ENCODE measurements around the gene PFN2.
"Not testable (repeated sequence)": the region's sequence is repeated elsewhere in the genome, so short reads cannot be mapped to it uniquely, and the experiment has no call there.

Gene PFN2

DNA sequence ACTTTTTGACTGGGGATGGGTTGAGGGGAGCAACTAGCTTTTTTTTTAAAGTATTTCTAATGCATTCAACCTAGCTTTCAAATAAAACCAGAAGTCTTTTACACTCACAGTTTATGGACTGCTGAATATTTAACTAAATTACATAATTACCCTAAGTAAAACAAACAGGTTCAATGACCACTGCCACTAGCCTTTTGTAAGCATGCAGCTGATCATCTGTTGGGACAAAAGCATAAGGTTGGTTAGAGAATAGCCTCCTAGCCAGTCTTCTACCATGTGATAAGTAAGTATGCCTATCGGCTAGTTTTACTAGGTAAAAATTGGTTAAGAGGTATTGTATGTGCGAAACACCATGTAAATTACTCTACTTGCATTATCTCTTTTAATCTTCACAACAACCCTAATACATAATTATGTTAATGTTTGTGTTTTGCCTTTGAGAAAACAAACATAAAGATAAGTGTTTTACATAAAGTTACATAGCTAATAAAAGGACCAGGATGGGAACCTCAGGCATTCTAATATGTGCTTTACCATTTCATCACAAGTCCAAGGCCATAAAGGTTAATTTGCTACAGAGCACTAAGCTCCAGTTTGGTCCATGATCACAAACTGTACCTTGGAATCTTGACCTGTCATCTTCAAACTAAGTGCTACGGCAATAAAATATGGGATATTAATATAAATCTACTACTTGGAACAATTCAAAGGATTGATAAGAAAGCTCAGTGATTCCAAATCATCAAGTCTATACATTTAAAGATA, 13.2 kb downstream of the PFN2 start:
- no peaks in the 10 kb centered on the region for H3K9me3 Mint-ChIP-seq
- H3K27me3 Mint-ChIP-seq: no peaks in the 10 kb centered on the region
- DNase-seq: no peak
- no peak overlapping the region for H3K27ac Mint-ChIP-seq
- H3K4me1 Mint-ChIP-seq (ENCODE audit: low read depth): peaks cover 19% of the 10 kb centered on the region
- peaks cover 11% of the 10 kb centered on the region for H3K36me3 Mint-ChIP-seq (ENCODE audit: low read depth)
- no peak overlapping the region for H3K4me3 Mint-ChIP-seq

DNA sequence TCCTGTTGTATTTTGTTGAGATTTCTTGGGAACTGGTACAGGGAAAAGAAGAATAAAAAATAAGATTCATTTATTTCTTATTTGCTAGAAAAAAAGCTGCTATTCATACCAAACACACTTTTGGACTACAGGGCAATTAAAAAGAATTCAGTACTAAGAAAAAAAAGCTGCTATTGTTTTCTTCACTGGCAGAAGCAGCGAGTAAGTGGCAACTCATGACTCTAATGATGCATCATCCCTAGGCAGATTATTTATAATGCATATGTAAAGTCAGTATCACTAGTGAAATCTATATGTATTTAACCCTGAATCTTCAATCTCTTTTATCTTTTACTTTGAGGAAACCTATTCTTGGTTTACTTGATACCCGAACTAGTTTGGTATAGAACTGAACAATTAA, 15.2 kb downstream of the PFN2 start:
- no peak overlapping the region for H3K4me3 Mint-ChIP-seq
- H3K27ac Mint-ChIP-seq: no peak overlapping the region
- H3K4me1 Mint-ChIP-seq (ENCODE audit: low read depth): peaks cover 22% of the 10 kb centered on the region
- no peaks in the 10 kb centered on the region for H3K27me3 Mint-ChIP-seq
- no peaks in the 10 kb centered on the region for H3K9me3 Mint-ChIP-seq
- no peak for DNase-seq
- peaks cover 7% of the 10 kb centered on the region for H3K36me3 Mint-ChIP-seq (ENCODE audit: low read depth)

DNA sequence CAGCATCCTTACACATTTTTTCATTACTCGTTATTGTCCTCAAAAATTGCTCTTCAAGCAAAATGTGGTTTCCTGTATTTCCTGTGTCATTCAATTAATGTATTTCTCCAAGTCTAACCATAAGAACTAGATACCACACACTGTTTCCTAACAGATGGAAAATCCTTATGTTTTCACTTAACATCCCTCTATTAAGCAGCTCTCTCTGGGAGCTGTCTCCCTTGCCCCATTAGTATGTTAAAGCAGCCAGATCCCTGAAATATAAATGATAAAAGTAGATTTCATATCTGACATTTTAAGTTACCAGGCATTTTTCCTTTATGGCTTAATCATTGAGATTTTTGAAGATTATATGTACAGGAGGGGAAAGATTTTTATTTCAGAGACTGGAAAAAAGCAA, 15.9 kb downstream of the PFN2 start:
- DNase-seq: no peak
- no peak overlapping the region for H3K27ac Mint-ChIP-seq
- H3K4me3 Mint-ChIP-seq: no peak overlapping the region
- H3K36me3 Mint-ChIP-seq (ENCODE audit: low read depth): peaks cover 4% of the 10 kb centered on the region
- no peaks in the 10 kb centered on the region for H3K27me3 Mint-ChIP-seq
- H3K4me1 Mint-ChIP-seq (ENCODE audit: low read depth): peaks cover 22% of the 10 kb centered on the region
- H3K9me3 Mint-ChIP-seq: no peaks in the 10 kb centered on the region

DNA sequence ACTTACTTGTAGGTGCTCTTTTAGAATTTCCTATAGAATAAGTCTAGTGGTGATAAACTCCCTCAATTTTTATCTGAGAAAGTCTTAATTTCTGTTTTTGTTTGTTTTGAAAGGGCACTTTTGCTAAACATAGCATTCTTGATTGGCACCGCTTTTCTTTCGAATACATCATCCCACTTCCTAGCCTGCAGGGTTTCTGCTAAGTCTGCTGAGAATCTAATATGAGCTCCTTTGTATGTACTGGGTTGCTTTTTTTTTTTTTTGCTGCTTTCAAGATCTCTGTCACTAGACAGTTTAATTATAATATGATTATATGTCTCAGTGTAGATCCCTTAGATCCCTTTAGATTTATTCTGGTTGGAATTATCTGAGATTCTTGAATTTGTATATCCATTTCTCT, 21.5 kb downstream of the PFN2 start:
- peaks cover 23% of the 10 kb centered on the region for H3K4me1 Mint-ChIP-seq (ENCODE audit: low read depth)
- peaks cover 34% of the 10 kb centered on the region for H3K36me3 Mint-ChIP-seq (ENCODE audit: low read depth)
- H3K27me3 Mint-ChIP-seq: no peaks in the 10 kb centered on the region

DNA sequence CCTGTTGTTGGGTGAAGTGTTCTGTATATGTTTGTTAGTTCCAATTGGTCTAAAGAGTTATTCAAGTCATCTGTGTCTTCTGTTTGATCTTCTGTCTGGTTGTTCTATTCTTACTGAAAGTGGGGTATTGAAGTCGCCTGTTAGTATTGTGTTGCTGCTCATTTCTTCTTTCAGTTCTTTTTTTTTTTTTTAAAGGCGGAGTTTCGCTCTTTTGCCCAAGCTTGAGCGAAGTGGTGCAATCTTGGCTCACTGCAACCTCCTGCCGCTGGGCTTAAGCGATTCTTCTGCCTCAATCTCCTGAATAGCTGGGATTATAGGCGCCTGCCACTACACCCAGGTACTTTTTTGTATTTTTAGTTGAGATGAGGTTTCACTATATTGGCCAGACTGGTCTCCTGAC, 23.5 kb downstream of the PFN2 start:
- H3K27me3 Mint-ChIP-seq: no peaks in the 10 kb centered on the region
- peaks cover 52% of the 10 kb centered on the region for H3K36me3 Mint-ChIP-seq (ENCODE audit: low read depth)
- peaks cover 10% of the 10 kb centered on the region for H3K9me3 Mint-ChIP-seq
- no peak overlapping the region for H3K4me3 Mint-ChIP-seq
- H3K4me1 Mint-ChIP-seq (ENCODE audit: low read depth): peaks cover 16% of the 10 kb centered on the region
- no peak for DNase-seq
- H3K27ac Mint-ChIP-seq: no peak overlapping the region

More for the DNA sequence above, 21.5 kb downstream of the PFN2 start:
- H3K9me3 Mint-ChIP-seq: peaks cover 2% of the 10 kb centered on the region
- no peak overlapping the region for H3K27ac Mint-ChIP-seq
- DNase-seq: no peak
- no peak overlapping the region for H3K4me3 Mint-ChIP-seq

DNA sequence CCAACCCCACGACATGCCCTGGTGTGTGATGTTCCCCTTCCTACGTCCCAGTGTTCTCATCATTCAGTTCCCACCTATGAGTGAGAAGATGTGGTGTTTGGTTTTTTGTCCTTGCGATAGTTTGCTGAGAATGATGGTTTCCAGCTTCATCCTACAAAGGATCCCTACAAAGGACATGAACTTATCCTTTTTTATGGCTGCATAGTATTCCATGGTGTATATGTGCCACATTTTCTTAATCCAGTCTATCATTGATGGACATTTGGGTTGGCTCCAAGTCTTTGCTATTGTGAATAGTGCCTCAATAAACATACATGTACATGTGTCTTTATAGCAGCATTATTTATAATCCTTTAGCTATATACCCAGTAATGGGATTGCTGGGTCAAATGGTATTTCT, 26.7 kb downstream of the PFN2 start:
- not testable (repeated sequence) for H3K27me3 Mint-ChIP-seq, H3K4me3 Mint-ChIP-seq, H3K27ac Mint-ChIP-seq, DNase-seq
- peaks cover 14% of the 10 kb centered on the region for H3K9me3 Mint-ChIP-seq
- peaks cover 73% of the 10 kb centered on the region for H3K36me3 Mint-ChIP-seq (ENCODE audit: low read depth)
- H3K4me1 Mint-ChIP-seq (ENCODE audit: low read depth): peaks cover 22% of the 10 kb centered on the region

DNA sequence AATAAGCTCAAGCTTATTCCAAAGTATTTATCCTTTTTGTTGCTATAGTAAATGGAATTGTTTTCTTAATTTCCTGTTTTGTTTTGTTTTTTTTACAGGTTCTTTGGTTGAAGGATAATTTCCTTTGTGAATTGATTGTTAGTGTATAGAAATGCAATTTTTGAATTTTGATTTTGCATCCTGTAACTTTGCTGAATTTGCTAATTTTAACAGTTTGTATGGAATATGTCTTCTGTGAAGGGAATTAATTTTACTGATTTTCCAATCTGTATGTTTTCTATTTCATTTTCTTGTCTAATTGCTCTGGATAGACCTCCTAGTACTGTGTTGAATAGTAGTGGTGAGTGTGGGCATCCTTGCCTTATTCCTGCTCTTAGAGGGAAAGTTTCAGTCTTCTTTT, 28.3 kb downstream of the PFN2 start:
- H3K4me1 Mint-ChIP-seq (ENCODE audit: low read depth): peaks cover 20% of the 10 kb centered on the region
- H3K27ac Mint-ChIP-seq: no peak overlapping the region
- H3K27me3 Mint-ChIP-seq: no peaks in the 10 kb centered on the region
- peaks cover 14% of the 10 kb centered on the region for H3K9me3 Mint-ChIP-seq
- H3K36me3 Mint-ChIP-seq (ENCODE audit: low read depth): peaks cover 73% of the 10 kb centered on the region
- H3K4me3 Mint-ChIP-seq: no peak overlapping the region
- DNase-seq: no peak

DNA sequence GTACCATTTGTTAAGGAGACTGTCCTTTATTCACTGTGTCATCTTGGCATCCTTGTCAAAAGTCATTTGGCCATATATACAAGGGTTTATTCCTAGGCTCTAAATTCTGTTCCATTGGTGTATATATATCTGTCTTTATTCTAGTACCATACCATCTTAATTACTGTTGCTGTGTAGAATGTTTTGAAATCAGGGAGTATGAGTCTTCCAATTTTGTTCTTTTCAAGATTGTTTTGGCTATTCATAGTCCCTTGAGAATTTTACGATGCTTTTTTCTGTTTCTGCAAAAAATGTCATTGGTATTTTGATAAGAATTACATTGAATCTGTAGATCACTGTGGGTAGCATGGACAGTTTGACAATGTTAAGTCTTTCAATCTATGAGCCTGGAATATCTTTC, 28.7 kb downstream of the PFN2 start:
- no peaks in the 10 kb centered on the region for H3K27me3 Mint-ChIP-seq
- peaks cover 75% of the 10 kb centered on the region for H3K36me3 Mint-ChIP-seq (ENCODE audit: low read depth)
- H3K4me1 Mint-ChIP-seq (ENCODE audit: low read depth): peaks cover 19% of the 10 kb centered on the region
- H3K27ac Mint-ChIP-seq: no peak overlapping the region
- no peak for DNase-seq
- no peak overlapping the region for H3K4me3 Mint-ChIP-seq
- peaks cover 14% of the 10 kb centered on the region for H3K9me3 Mint-ChIP-seq

DNA sequence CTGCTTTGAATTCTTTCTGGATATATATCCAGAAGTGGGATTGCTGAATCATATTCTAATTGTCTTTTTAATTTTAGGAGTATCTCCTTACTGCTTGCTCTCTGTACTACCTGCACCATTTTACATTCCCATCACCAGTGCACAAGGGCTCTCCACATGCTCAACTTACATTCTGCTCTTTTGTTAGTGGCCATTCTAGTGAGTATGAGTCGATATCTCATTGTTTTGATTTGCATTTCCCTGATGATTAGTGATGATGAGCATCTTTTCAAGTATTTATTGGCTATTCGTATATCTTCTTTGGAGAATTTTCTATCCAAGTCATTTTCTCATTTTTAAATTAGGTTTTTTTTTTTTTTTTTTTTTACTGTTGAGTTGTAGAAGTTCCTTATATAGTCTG, 29.5 kb downstream of the PFN2 start:
- DNase-seq: no peak
- Mint-ChIP-seq H3K36me3 (ENCODE audit: low read depth) (peaks cover 72% of the 10 kb centered on the region), H3K27me3 (no peaks in the 10 kb centered on the region), H3K27ac (no peak overlapping the region), H3K4me3 (no peak overlapping the region), H3K4me1 (ENCODE audit: low read depth) (peaks cover 23% of the 10 kb centered on the region), H3K9me3 (peaks cover 14% of the 10 kb centered on the region)

DNA sequence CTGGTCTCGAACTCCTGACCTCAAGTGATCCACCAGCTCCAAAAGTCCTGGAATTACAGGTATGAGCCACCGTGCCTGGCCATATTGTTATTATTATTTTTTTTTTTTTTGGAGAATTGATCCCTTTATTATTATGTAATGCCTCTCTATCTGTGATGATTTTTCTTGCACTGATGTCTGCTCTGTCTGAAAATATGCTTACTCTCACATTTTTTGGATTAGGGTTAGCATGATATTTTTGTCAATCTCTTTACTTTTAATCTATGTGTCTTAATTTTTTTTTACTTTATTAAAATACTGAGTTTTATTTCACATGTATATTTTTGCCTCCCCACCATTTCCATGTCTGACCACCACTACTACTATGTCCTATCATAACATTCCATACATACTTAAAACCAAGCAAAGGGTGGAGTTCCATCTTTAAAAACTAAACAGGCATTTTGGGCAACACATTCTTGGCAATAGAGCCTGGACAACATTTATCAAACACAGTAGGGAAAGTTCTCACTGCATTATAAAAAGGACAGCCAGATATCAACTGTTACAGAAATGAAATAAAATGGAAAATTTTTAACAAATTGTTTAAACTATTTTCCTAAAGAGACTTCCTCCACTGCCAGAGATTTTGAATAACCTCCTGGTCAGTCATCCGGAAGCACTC, 32.2 kb downstream of the PFN2 start:
- Mint-ChIP-seq H3K36me3 (ENCODE audit: low read depth) (peaks cover 66% of the 10 kb centered on the region), H3K4me1 (ENCODE audit: low read depth) (peaks cover 27% of the 10 kb centered on the region)
- H3K9me3 Mint-ChIP-seq, DNase-seq, H3K4me3 Mint-ChIP-seq, H3K27ac Mint-ChIP-seq, H3K27me3 Mint-ChIP-seq: not testable (repeated sequence)

DNA sequence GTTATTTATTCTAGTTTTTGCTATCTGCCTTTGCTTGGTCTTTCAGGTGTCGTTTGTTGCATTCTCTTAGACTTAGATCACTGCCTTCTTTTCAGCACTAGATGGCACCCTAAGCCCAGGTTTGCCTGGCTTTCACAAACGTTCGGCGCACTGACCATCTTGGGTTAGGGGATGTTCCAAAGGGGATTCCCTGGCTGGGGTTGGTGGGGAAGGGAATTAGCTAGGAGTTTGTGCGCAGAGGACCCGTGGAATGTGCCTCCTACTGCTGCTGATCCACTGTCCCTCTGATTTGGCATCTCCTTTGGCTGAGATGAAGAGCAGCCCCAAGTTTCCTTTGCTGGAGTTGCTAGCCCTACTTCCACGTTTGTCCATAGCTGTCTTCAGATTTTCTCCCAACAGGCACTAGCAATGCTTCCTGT, 33.9 kb downstream of the PFN2 start:
- H3K27ac Mint-ChIP-seq: no peak overlapping the region

DNA sequence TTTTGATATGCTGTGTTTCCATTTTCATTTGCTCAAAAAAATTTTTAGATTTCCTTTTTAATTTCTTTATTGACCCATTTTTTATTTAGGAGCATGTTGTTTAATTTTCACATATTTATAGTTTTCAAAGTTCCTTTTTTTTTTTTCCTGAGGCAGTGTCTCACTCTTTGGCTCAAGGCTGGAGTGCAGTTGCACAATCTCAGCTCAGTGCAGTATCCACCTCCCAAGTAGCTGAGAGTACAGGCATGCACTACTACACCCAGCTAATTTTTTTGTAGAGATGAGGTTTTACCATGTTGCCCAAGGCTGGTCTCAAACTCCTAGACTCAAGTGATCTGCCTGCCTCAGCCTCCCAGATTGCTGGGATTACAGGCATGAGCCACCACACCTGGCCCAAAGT, 36.2 kb downstream of the PFN2 start:
- Mint-ChIP-seq H3K27ac (no peak overlapping the region), H3K4me3 (no peak overlapping the region), H3K36me3 (ENCODE audit: low read depth) (peaks cover 64% of the 10 kb centered on the region), H3K4me1 (ENCODE audit: low read depth) (peaks cover 23% of the 10 kb centered on the region), H3K9me3 (peaks cover 8% of the 10 kb centered on the region), H3K27me3 (no peaks in the 10 kb centered on the region)
- no peak for DNase-seq

More for the DNA sequence above, 33.9 kb downstream of the PFN2 start:
- H3K4me3 Mint-ChIP-seq: no peak overlapping the region
- peaks cover 6% of the 10 kb centered on the region for H3K9me3 Mint-ChIP-seq
- peaks cover 24% of the 10 kb centered on the region for H3K4me1 Mint-ChIP-seq (ENCODE audit: low read depth)
- H3K27me3 Mint-ChIP-seq: no peaks in the 10 kb centered on the region
- H3K36me3 Mint-ChIP-seq (ENCODE audit: low read depth): peaks cover 63% of the 10 kb centered on the region
- DNase-seq: peak; percentile 43

DNA sequence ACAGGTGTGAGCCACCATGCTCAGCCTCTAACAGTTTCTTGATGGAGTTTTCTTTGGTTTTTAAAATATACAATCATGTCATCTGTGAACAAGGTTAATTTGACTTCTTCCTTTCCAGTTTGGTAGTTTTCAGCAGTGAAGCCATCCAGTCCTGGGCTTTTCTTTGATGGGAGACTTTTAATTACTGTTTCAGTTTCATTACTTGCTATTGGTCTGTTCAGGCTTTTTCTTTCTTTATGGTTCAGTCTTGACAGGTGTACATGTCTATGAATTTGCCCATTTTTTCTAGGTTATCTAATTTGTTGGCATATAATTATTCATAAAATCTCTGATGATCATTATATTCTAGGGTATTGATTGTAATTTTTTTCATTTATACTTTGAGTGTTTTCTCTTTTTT, 36.8 kb downstream of the PFN2 start:
- peaks cover 65% of the 10 kb centered on the region for H3K36me3 Mint-ChIP-seq (ENCODE audit: low read depth)
- H3K9me3 Mint-ChIP-seq: peaks cover 8% of the 10 kb centered on the region
- H3K4me1 Mint-ChIP-seq (ENCODE audit: low read depth): peaks cover 17% of the 10 kb centered on the region
- no peak overlapping the region for H3K4me3 Mint-ChIP-seq
- no peak overlapping the region for H3K27ac Mint-ChIP-seq
- no peaks in the 10 kb centered on the region for H3K27me3 Mint-ChIP-seq
- no peak for DNase-seq

DNA sequence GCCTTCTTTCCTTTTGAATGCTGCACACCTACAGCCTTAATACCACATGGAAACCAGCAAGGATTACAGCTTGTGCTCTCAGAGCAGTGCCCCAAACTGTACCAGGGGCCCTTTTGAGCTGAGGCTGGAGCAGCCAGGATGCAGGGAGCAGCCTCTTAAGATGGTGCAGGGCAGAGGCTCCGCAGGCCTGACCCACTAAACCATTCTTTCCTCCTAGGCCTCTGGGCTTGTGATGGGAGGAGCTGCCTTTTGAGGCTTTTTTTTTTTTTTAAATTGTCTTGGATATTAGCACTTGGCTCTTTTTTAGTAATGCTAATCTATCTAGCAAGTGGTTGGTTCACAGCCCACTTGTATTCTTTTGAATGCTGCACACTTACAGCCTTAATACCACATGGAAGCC, 37.7 kb downstream of the PFN2 start:
- Mint-ChIP-seq H3K4me3 (no peak overlapping the region), H3K4me1 (ENCODE audit: low read depth) (peaks cover 17% of the 10 kb centered on the region), H3K27ac (no peak overlapping the region), H3K27me3 (no peaks in the 10 kb centered on the region), H3K36me3 (ENCODE audit: low read depth) (peaks cover 67% of the 10 kb centered on the region), H3K9me3 (peaks cover 8% of the 10 kb centered on the region)
- DNase-seq: no peak

DNA sequence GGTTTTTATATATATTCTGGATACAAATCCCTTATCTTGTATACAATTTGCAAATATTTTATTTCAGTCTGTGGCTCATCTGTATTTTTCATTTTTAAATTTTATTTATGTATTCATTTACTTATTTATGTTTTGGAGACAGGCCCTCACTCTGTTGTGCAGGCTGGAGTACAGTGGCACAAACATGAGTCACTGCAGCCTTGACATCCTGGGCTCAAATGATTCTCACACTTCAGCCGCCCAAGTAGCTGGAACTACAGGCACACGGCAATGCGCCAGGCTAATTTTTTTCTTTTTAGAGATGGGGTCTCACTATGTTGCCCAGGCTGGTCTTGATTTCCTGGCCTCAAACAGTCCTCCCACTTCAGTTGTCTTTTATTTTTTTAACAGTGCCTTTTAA, 50.6 kb downstream of the PFN2 start:
- peaks cover 53% of the 10 kb centered on the region for H3K36me3 Mint-ChIP-seq (ENCODE audit: low read depth)
- no peaks in the 10 kb centered on the region for H3K9me3 Mint-ChIP-seq

More for the DNA sequence above, 50.6 kb downstream of the PFN2 start:
- H3K4me3 Mint-ChIP-seq: no peak overlapping the region
- no peak for DNase-seq
- no peaks in the 10 kb centered on the region for H3K27me3 Mint-ChIP-seq
- no peak overlapping the region for H3K27ac Mint-ChIP-seq
- no peaks in the 10 kb centered on the region for H3K4me1 Mint-ChIP-seq (ENCODE audit: low read depth)
